HG03095 (cell line): ENCODE data around the gene GOLGA6L7.
"Not testable (repeated sequence)": the region's sequence is repeated elsewhere in the genome, so short reads cannot be mapped to it uniquely, and the experiment has no call there.

Experiments used
- ATAC-seq: cut with Tn5 transposase; IDR thresholded peaks from one replicate; pipeline ENCODE4 v1.9.1; 2021; ENCODE audit warnings: moderate library complexity; ENCODE audit not compliant: unreplicated experiment

The GOLGA6L7 gene

GRCh38 chr15:28884151-28884940 lies 35.9 kb upstream of the GOLGA6L7 start:
- ATAC-seq: no peak

GRCh38 chr15:28881600-28881999 lies 33.2 kb upstream of the GOLGA6L7 start:
- no peak for ATAC-seq

- no peak for ATAC-seq
Measured at GRCh38 chr15:28881170-28881569, 32.7 kb upstream of the GOLGA6L7 start.

GRCh38 chr15:28880680-28881079 lies 32.2 kb upstream of the GOLGA6L7 start:
- no peak for ATAC-seq

- ATAC-seq: no peak
Measured at GRCh38 chr15:28879551-28879950, 31.1 kb upstream of the GOLGA6L7 start.

- ATAC-seq: no peak
Measured at GRCh38 chr15:28878209-28878608, 29.8 kb upstream of the GOLGA6L7 start.

GRCh38 chr15:28876845-28877185 lies 28.4 kb upstream of the GOLGA6L7 start:
- no peak for ATAC-seq

GRCh38 chr15:28876131-28876844 lies 27.8 kb upstream of the GOLGA6L7 start:
- ATAC-seq: no peak

GRCh38 chr15:28875461-28876000 lies 27.1 kb upstream of the GOLGA6L7 start:
- ATAC-seq: no peak

GRCh38 chr15:28873585-28874190 lies 25.2 kb upstream of the GOLGA6L7 start:
- ATAC-seq: no peak

GRCh38 chr15:28873006-28873405 lies 24.6 kb upstream of the GOLGA6L7 start:
- no peak for ATAC-seq

- no peak for ATAC-seq
Measured at GRCh38 chr15:28871168-28871567, 22.7 kb upstream of the GOLGA6L7 start.

GRCh38 chr15:28868744-28869345 lies 20.4 kb upstream of the GOLGA6L7 start:
- no peak for ATAC-seq

GRCh38 chr15:28861589-28862293 lies 13.3 kb upstream of the GOLGA6L7 start:
- ATAC-seq: not testable (repeated sequence)

GRCh38 chr15:28861031-28861534 lies 12.6 kb upstream of the GOLGA6L7 start:
- ATAC-seq: no peak

GRCh38 chr15:28854578-28854977 lies 6.1 kb upstream of the GOLGA6L7 start:
- ATAC-seq: not testable (repeated sequence)

- ATAC-seq: not testable (repeated sequence)
Measured at GRCh38 chr15:28853654-28854053, 5.2 kb upstream of the GOLGA6L7 start.

- not testable (repeated sequence) for ATAC-seq
Measured at GRCh38 chr15:28849766-28850165, 1.3 kb upstream of the GOLGA6L7 start.

- ATAC-seq: not testable (repeated sequence)
Measured at GRCh38 chr15:28849271-28849670, 827 bp upstream of the GOLGA6L7 start.

- not testable (repeated sequence) for ATAC-seq
Measured at GRCh38 chr15:28847959-28848358, 485 bp downstream of the GOLGA6L7 start.
